Mammary epithelial cell (primary cell): ENCODE measurements around the gene UBTD2.

Experiments
- EZH2 ChIP-seq: IDR thresholded peaks from 2 replicates; pipeline ENCODE4 v1.6.1; 2012; ENCODE audit warnings: low read length, inconsistent platforms, borderline replicate concordance
- TF ChIP-seq, protein P1 (sequence below), 2 donors: IDR thresholded peaks in 1 of 2; conservative IDR thresholded peaks in 1 of 2; 2 replicates each; pipeline ENCODE4 v1.5.1; 2011 to 2012; ENCODE audit warnings: inconsistent platforms in 2 of 2, low read length in 2 of 2, mild to moderate bottlenecking in 2 of 2, control low read depth in 1 of 2, low read depth in 1 of 2; ENCODE audit not compliant: insufficient read depth in 1 of 2; ENCODE audit errors: extremely low read depth in 1 of 2

DNA sequence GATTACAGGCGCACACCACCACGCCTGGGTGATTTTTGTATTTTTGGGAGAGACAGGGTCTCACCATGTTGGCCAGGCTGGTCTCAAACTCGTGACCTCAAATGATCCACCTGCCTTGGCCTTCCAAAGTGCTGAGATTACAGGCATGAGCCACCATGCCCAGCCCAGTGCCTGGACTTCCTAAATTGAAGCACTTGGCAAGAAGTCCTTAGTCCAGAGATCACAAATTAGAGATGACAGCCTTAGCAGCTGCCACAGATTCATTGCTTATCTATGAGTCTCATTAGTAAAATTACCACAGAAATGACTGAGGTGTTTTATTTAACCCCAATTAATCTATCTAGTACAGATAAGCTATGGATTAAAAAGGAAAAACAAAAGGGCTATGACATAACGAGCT lies 70.4 kb downstream of the UBTD2 start:
- TF ChIP-seq, protein P1, sequence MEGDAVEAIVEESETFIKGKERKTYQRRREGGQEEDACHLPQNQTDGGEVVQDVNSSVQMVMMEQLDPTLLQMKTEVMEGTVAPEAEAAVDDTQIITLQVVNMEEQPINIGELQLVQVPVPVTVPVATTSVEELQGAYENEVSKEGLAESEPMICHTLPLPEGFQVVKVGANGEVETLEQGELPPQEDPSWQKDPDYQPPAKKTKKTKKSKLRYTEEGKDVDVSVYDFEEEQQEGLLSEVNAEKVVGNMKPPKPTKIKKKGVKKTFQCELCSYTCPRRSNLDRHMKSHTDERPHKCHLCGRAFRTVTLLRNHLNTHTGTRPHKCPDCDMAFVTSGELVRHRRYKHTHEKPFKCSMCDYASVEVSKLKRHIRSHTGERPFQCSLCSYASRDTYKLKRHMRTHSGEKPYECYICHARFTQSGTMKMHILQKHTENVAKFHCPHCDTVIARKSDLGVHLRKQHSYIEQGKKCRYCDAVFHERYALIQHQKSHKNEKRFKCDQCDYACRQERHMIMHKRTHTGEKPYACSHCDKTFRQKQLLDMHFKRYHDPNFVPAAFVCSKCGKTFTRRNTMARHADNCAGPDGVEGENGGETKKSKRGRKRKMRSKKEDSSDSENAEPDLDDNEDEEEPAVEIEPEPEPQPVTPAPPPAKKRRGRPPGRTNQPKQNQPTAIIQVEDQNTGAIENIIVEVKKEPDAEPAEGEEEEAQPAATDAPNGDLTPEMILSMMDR (conservative IDR thresholded peaks at IDR 0.05 in 1 of 2, IDR thresholded peaks at IDR 0.05 in 1 of 2; ENCODE audit: extremely low read depth in 1 of 2, insufficient read depth in 1 of 2, low read depth in 1 of 2, low read length in 2 of 2): no peak
- no peak for TF ChIP-seq EZH2
